ENCODE measurements around the gene NRG3. TPM values are rescaled to one million over a fixed set of nuclear protein-coding genes. Genes with fewer than 3 reads are reported as not detected.

NRG3 gene
- total RNA-seq, 1 experiment from 2014 or later, result 0.08 TPM

- CTCF ChIA-PET, result interaction anchor here (0.6 kb wide), 1 partner anchor 507 kb away, joined by 5 read pairs; no protein-coding TSS in a partner anchor
- in situ Hi-C loops (cut with HindIII; ENCODE audit: low pct_unique_long_range_greater_than_20kb, low sequenced_read_pairs), result no loop called here
These were observed 74.3 kb downstream of the NRG3 start for GRCh38 chr10:81949283-81949682.

DNA sequence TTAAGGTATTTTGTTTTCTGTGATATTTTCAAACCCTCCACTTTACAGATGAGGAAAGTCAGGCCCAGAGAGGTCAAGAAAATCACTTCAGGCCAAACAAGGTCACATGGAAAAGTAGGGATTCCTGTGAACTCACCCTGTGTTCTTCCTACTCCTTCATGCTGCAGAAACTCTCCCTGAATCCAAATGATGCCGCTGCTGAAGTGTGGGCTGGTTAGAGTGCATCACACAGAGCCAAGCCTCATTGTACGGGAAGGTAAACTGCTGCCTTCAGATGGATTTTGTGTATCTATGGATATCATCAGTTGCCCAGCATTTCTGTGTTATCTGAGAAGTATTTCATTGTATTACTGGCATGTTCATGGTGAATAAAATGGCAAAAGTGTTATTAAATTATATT lies 75.4 kb downstream of the NRG3 start:
- H3K27me3 ChIP-seq (ENCODE audit: control insufficient read depth, insufficient read depth, low read length), result no peaks in the 10 kb centered on the region
- POLR2A ChIA-PET, result no interaction called here
- H3K4me3 ChIP-seq (ENCODE audit: low read depth in 2 of 2, low read length in 2 of 2), result no peak overlapping the region
- DNase-seq (ENCODE audit: low read depth, low spot score) (no peak), ATAC-seq (no peak)
- no peak for TF ChIP-seq TCF7L2 (IDR thresholded peaks at IDR 0.05; ENCODE audit: low read depth, low read length)
- no peak for TF ChIP-seq POLR2AphosphoS5 (IDR thresholded peaks at IDR 0.05; ENCODE audit: low read depth, low read length)
- no peak for TF ChIP-seq SIN3A (IDR thresholded peaks at IDR 0.05; ENCODE audit: borderline replicate concordance, insufficient read depth, low read depth, low read length)
- TF ChIP-seq, protein P1, sequence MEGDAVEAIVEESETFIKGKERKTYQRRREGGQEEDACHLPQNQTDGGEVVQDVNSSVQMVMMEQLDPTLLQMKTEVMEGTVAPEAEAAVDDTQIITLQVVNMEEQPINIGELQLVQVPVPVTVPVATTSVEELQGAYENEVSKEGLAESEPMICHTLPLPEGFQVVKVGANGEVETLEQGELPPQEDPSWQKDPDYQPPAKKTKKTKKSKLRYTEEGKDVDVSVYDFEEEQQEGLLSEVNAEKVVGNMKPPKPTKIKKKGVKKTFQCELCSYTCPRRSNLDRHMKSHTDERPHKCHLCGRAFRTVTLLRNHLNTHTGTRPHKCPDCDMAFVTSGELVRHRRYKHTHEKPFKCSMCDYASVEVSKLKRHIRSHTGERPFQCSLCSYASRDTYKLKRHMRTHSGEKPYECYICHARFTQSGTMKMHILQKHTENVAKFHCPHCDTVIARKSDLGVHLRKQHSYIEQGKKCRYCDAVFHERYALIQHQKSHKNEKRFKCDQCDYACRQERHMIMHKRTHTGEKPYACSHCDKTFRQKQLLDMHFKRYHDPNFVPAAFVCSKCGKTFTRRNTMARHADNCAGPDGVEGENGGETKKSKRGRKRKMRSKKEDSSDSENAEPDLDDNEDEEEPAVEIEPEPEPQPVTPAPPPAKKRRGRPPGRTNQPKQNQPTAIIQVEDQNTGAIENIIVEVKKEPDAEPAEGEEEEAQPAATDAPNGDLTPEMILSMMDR (IDR thresholded peaks at IDR 0.05), result no peak
- TF ChIP-seq, protein P2, sequence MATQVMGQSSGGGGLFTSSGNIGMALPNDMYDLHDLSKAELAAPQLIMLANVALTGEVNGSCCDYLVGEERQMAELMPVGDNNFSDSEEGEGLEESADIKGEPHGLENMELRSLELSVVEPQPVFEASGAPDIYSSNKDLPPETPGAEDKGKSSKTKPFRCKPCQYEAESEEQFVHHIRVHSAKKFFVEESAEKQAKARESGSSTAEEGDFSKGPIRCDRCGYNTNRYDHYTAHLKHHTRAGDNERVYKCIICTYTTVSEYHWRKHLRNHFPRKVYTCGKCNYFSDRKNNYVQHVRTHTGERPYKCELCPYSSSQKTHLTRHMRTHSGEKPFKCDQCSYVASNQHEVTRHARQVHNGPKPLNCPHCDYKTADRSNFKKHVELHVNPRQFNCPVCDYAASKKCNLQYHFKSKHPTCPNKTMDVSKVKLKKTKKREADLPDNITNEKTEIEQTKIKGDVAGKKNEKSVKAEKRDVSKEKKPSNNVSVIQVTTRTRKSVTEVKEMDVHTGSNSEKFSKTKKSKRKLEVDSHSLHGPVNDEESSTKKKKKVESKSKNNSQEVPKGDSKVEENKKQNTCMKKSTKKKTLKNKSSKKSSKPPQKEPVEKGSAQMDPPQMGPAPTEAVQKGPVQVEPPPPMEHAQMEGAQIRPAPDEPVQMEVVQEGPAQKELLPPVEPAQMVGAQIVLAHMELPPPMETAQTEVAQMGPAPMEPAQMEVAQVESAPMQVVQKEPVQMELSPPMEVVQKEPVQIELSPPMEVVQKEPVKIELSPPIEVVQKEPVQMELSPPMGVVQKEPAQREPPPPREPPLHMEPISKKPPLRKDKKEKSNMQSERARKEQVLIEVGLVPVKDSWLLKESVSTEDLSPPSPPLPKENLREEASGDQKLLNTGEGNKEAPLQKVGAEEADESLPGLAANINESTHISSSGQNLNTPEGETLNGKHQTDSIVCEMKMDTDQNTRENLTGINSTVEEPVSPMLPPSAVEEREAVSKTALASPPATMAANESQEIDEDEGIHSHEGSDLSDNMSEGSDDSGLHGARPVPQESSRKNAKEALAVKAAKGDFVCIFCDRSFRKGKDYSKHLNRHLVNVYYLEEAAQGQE (IDR thresholded peaks at IDR 0.05; ENCODE audit: insufficient read depth in 1 of 2, low read depth in 2 of 2, low read length in 1 of 2), result no peak
- H3K27ac ChIP-seq (ENCODE audit: low read length), result no peak overlapping the region
- in situ Hi-C loops (cut with HindIII; ENCODE audit: low pct_unique_long_range_greater_than_20kb, low sequenced_read_pairs) (no loop called here), intact Hi-C loops (cut with micrococcal nuclease; ENCODE audit: unreplicated experiment) (no loop called here)
- no peaks in the 10 kb centered on the region for H3K9me3 ChIP-seq (ENCODE audit: control insufficient read depth, insufficient read depth, low read depth, low read length)
- CTCF ChIA-PET, result no interaction called here
- BruUV-seq (replicated peaks), result no TSS peak
- no peaks in the 10 kb centered on the region for H3K4me1 ChIP-seq (ENCODE audit: control insufficient read depth, insufficient read depth, low read length)
- H3K36me3 ChIP-seq (ENCODE audit: control insufficient read depth, insufficient read depth, low read length), result no peaks in the 10 kb centered on the region

More at GRCh38 chr10:81949283-81949682, 74.3 kb downstream of the NRG3 start:
- H3K27me3 ChIP-seq (ENCODE audit: control insufficient read depth, insufficient read depth, low read length), result no peaks in the 10 kb centered on the region
- no peaks in the 10 kb centered on the region for H3K36me3 ChIP-seq (ENCODE audit: control insufficient read depth, insufficient read depth, low read length)
- H3K27ac ChIP-seq (ENCODE audit: low read length), result no peak overlapping the region
- TF ChIP-seq, protein P1 (IDR thresholded peaks at IDR 0.05), result no peak
- TF ChIP-seq SIN3A (IDR thresholded peaks at IDR 0.05; ENCODE audit: borderline replicate concordance, insufficient read depth, low read depth, low read length), result no peak
- TF ChIP-seq, protein P2 (IDR thresholded peaks at IDR 0.05; ENCODE audit: insufficient read depth in 1 of 2, low read depth in 2 of 2, low read length in 1 of 2), result no peak
- no peak for TF ChIP-seq TCF7L2 (IDR thresholded peaks at IDR 0.05; ENCODE audit: low read depth, low read length)
- no peak for TF ChIP-seq POLR2AphosphoS5 (IDR thresholded peaks at IDR 0.05; ENCODE audit: low read depth, low read length)
- no peaks in the 10 kb centered on the region for H3K9me3 ChIP-seq (ENCODE audit: control insufficient read depth, insufficient read depth, low read depth, low read length)
- intact Hi-C loops (cut with micrococcal nuclease; ENCODE audit: unreplicated experiment), result no loop called here
- no peaks in the 10 kb centered on the region for H3K4me1 ChIP-seq (ENCODE audit: control insufficient read depth, insufficient read depth, low read length)
- no TSS peak for BruUV-seq (replicated peaks)
- no peak overlapping the region for H3K4me3 ChIP-seq (ENCODE audit: low read depth in 2 of 2, low read length in 2 of 2)
- DNase-seq (ENCODE audit: low read depth, low spot score) (no peak), ATAC-seq (no peak)
- POLR2A ChIA-PET, result no interaction called here

Measured in Panc1 (cell line).